ENCODE data around the gene RAB13.

RAB13 gene

DNA sequence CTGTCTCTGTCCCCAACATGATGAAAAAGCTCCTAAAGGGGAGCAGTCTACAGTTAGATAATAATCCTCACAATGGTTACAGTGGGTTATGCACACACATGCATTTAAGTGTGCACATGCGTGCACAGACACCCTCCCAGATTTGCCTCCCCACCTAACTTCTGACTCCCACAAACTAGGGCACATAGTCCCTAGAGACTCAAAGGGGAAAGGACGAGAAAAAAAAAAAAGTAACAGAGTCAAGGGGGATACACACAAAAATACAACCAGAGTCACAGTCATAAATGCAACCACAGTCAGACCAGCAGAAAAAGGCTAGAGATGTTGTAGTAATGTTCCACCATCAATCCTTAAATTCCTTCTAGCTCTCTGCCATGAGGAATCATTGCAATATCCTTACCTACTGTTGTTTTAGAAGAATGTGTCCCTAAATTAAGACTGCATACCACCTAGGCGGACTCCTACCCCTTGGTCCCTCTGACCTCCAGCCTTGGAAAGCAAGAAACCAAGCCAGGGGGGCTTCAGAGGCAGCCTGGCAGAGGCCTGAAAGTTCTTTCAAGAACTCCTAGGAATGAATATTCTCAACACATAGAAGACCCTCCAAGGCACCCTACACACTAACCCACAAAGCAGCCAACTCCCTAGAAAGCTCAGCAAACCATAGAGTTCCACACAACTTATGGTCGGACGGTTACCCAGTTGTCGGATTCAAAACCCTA, 29.0 kb downstream of the RAB13 start:
- DNase-seq (ENCODE audit: low read depth, low spot score), result no peak

DNA sequence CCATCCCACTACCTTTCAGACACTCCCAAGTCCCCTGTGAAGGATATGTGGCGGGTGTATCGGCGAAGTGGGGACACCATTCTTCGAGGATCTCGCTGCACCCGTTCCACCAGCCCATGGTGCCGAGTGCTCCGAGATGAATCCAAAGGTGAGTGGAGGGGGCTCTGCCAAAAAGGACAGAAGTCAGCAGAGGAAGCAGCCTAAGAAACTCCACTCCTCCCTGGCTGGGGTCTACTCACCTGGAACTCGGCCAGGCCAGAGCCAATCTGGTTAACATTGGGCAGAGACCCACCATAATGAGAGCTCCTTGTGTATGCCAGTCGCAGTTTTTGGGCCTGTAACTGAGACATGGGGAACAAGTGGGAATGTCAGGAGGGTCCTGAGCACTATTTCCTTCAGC, 31.3 kb downstream of the RAB13 start:
- DNase-seq (ENCODE audit: low read depth, low spot score), result no peak

DNA sequence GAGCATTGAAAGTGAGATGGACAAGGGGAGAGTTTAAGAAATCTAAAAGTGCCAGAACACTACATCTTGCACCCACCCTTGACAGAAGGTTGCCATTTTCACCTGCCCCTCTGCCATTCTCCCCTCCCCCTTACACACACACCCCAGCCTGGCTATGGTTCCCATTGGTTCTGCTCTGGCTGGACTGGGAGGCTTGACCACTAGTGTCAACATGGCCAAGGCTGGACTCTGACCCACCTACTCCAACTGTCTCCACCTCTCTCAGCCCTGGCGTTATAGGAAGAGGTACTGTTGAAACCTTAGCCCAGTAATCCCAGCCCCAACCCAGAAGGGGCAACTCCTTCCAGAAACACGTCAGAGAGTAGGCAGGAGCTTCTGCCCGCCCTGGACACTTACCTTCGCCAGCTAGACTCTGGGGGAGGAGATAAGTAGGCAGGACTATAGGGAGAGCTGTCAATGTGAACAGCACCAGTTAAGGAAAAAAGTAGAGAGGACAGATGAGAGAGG, 32.2 kb downstream of the RAB13 start:
- DNase-seq (ENCODE audit: low read depth, low spot score), result no peak

DNA sequence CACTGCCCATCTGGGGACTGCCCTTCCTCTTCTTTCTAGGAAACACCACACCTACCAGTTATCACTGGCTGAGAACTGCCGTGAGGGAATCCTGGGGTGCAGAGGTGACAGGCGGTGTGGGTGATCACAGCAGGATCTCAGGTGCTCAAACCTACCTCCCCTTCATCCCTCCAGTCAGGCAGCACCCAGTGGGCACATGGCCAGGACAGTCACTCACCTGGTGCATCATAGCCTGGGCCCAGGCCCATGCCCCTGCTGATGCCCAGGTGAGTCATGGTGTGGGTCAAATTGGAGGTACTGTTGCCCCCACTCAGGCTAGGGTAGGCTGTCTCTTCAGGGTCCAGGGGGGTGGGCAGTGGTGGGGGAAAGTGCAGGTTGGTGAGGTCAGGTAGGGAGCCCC, 34.3 kb downstream of the RAB13 start:
- DNase-seq (ENCODE audit: low read depth, low spot score), result no peak

DNA sequence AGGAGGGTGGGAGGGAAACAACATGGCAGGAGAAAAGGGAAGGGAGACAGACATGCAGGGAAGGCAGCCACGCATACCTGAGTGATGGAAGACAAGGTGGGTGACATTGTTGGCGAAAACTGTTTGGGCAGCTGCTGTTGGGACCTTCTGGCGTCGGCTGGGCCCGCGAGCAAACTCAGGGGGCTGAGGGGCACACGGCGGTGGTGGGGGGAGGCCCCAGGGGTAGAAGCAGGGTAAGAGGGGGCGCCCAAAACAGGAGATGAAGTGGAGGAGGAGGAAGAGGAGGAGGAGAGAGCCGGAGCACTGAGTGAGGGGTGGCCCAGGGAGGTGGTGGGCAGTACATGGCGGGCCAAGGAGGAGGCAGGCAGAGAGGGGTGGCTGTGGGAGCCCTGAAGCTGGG, 35.0 kb downstream of the RAB13 start:
- DNase-seq (ENCODE audit: low read depth, low spot score), result no peak

DNA sequence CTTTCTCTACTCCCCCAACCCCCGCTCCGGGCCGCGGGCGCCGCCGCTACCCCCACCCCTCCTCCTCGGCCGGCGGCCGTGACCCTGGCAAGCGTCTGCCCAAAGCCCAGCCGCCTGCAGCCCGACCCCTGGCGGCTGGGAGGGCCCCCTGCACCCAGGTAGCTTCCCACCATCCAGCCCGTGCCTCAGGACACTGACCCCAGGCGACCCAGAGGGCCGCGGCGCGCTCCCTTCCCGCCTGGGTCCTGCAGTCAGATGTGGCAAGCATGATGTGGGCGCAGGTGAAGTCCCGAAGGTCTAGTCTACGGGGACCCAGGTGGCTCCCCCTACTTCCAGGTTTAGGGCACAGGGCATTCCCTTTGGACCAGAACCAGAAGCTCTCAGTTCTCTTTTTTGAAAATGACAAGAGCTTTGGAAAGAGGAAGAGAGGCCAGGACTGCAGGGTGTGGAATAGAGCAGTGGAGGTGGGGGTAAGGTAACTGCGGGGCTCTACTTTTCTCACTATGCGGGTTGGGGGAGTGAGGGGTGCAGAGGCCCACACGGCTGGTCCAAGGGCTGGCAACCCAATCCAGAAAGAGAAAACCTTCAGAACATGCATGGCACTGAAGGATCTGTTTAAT, 39.4 kb downstream of the RAB13 start, which contains the start of gene DENND4B:
TSS of gene DENND4B (minus strand) at position 97 of the 620 bp plus-strand sequence. CDS start 2,344 bp downstream, outside the sequence.
- peak; percentile 58 for DNase-seq (ENCODE audit: low read depth, low spot score)

DNA sequence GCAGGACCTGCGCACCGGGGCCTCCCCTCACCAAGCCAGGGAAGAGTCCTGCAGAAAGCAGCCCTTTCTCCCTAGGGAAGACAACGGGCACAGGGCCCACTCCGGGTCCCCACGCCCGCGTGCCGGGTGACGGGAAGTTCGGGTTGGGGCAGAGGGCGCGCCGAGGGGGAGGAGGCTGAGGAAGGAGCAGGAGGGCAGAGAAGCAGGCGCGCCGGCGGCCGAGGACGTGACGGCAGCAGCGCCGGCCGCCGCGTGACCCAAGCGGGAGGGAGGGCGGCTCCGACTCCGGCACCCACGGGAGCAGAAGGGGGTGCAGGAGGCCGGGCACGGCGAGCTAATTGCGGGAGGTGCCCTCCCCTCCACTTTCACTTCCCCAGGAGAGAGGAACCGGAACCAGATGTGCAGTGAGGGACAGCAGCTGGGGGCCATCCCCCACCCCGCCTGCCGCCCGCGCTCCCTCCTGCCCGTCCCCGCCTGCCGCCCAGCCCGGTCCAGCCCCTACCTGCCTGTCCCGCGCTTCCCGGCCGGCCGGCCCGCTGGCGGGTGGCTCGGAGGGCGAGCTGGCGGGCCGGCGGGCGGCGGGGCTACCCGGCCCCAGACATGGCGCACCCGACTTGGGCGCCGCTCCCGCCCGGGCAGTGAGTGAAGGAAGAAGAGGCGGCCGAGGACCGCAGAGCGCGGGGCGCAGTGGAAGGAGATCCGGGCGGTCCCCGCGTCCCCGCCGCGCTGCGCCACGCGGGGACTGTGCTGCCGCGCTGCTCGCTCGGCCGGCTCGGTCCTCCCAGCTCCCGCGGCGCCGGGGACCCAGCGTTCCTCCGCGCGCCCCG, 40.1 kb downstream of the RAB13 start:
- peak; percentile 45 for DNase-seq (ENCODE audit: low read depth, low spot score)

DNA sequence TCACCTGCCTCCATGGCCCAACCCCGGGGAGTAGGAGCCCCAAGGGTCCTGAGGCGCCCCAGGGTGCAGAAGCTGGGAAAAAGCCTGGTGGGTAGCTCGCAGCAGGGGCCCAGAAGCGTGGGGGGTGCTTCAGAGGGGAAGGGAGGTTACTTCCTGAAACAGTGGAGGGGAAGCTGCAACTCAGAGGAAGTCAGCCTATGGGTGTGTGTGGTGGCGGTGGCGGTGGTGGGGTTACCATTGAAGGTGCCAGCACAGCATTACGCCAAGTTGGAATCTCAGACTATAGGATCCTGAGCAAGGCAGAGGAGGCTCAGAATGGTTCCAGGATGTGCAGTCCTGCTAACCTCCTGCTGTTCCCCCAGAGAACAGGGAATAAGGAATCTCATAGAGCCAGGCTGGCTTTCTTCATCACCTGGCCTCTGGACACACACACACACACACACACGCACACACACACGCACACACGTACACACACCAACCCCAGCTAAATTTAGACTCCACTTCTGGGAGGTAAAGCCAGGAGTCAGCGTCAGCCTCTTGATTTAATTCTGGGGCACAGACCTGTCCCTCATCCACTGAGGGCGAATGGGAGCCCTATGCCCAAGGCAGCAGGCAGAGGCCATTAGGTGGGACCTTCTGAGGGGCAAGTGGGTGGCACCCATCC, 40.9 kb downstream of the RAB13 start:
- DNase-seq (ENCODE audit: low read depth, low spot score), result peak; percentile 51

DNA sequence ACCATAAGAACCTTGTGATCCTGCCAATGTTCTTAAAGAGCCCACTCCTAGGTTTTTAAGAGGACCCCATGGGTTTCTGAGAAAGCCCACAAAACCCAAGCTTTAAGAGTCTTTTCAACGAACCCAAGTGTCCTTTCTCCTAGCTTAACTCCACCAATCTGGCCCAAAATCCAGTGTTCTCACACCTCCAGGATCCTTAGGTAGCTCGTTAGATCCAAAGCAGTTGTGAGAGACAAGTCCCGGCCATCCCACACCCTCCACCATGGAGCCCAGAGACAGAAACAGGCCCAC, 41.4 kb downstream of the RAB13 start:
- no peak for DNase-seq (ENCODE audit: low read depth, low spot score)

DNA sequence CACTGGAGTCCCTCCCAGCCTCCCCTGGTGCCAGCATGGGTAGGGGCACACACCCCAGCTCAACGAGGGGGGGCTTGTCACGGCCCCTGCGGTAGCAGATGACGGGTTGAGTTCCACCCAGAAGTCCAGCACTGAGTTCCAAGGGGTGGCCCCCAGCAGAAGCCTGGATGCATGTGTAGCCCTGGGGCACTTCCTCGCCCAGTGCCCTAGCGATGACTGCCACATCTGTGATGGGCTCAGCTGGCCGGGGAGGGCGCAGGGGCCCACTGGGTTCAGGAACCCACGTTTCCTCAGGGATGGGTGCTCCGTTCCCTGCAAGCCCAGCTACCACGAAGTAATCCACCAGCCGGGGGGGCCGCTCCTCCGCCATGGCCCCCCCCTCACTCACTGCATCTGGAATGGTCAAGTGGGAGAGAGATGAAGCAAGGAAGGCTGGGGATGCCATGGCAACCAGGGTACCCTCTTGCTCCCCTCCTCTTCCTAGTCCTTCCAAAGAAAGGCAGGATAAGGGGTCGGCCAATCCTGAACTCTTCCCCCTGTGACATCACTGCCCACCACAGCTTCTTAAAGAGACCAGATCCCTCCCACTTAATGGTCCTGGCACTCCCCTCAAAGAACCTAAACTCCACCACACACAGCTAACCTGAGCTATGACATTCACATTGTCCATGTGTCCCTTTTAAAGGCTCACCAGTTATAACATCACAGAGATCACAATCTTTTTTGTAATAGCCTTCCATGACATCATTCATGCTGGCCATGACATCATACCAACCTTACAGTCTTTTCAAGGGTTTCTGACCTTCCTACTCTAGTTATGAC, 41.9 kb downstream of the RAB13 start:
- no peak for DNase-seq (ENCODE audit: low read depth, low spot score)

DNA sequence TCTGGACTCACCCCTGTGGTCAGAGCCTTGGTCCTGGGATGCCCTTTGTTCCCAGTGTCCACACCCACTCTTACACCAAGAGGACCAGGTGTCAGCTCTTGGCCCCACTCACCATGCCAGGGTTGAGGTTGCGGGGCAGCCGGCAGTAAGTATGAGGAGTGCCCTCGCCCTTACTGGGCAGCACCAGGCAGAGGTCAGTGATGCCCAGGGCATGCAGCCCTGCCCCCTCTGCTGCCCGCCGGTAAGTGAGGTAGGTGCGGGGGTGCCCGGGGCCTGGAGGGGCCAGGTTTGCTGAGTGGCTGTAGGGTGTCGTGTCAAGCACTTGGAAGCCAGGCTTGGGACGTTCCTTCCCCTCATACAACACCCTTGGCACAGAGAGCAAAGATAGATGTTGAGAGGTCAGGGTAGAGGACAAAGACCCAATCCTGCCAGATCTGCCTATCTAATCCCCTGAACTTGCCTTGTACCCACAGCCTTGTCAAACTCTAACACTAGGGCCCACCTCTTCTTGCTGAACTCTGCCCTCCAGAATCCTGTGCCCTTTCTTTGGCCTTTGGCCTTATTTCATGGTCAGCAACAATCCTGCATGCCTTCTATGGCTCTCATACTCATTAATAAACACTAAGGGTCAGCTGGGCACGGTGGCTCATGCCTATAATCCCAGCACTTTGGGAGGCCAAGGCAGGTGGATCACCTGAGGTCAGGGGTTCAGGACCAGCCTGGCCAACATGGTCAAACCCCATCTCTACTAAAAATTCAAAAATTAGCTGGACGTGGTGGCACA, 43.2 kb downstream of the RAB13 start:
- DNase-seq (ENCODE audit: low read depth, low spot score), result no peak

DNA sequence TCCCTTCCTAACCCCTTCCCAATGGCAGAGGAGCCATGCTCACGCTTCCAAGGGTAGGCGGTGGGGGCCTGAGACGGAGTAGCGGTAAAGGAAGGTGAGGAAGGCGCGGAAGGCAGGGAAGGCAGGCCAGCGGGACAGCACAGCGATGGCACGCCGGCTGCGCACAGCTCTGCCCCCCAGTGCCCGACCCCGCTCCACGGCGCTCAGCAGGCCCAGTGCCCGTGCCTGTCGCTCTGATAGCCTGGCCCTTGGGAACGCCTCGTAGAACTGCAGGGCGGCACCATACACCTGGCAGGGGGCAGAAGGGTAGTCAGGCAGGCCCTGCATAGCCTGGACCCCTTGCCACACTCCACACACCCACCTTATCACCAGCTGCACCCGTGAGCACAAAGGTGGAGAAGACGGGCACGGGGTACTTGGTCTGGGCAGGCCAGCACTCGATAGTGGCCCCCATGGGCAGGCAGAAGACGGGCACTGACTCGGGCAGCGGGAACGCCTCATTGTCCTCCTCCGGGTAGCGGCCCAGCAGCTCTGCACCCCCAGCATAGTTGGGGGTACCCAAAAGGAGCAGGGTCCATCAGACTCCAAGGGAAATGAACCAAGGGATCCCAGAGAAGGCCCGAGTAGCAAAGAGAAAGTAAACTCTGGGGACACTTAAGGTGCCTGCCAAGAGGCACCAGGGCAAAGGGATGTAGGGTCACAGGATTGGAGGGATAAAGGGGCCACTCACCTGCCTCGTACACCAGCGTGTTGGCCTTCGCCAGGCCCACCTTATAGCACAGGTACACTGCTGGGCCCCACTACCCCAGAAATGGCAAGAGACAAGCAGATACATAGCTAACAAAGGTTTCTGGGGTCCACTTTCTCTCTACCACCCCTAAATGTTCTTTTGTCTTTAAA, 44.1 kb downstream of the RAB13 start:
- no peak for DNase-seq (ENCODE audit: low read depth, low spot score)

DNA sequence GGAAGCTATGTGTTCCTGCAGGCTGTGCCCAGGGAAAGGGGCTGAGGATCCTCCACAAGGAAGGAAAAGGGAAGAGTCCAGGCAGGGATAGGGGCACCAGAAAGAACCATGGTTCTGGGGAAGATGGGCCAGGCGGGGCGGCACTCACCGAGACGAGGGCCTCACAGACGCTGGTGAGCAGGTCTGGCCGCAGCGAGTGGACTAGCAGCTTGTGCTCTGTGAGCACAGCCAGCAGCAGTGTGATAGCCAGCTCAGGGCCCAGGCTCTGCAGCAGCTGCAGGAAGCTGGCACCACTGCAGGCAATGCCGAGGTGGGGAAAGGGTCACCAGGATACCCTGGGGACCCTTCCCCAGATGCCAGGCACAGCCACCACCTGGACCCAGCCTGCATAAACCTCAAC, 45.4 kb downstream of the RAB13 start:
- no peak for DNase-seq (ENCODE audit: low read depth, low spot score)

DNA sequence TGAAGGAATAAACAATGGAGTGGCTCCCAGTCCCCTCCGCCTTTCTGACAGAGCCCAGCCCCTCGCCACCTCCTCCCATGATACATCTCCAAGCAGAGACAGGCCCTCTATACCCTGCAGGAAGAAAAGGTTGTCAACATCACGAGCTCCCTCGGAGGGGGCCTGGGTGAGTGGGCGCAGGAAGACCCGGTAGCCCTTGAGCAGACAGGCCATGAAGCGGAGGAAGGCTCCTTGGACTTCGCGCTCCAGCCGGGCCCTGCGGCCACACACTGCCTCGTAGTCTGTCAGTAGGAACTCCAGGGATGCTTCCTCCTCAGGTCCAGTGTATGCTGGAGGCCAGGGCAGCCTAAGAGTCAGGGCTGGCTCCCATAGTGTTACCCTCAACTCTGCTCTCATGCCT, 46.7 kb downstream of the RAB13 start:
- DNase-seq (ENCODE audit: low read depth, low spot score), result no peak

DNA sequence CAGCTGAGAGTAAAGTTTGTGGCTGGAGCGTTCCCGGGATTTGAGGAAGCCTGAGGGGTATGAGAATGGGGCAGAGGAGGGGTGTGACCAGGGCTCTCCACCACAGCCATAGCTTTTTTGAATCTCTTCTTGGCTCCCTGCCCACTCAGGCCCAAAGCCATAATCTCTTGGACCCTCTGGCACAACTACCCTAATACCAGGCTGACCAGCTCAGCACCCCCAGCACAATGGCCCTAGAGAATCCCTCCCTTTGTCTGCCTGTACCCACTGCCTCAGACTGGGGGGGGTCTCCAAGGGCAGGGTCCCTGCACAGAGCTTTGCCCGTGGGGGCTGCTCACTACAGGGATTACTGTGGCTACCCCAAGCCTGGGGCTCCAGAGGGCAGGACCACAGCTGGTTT, 47.1 kb downstream of the RAB13 start:
- no peak for DNase-seq (ENCODE audit: low read depth, low spot score)

DNA sequence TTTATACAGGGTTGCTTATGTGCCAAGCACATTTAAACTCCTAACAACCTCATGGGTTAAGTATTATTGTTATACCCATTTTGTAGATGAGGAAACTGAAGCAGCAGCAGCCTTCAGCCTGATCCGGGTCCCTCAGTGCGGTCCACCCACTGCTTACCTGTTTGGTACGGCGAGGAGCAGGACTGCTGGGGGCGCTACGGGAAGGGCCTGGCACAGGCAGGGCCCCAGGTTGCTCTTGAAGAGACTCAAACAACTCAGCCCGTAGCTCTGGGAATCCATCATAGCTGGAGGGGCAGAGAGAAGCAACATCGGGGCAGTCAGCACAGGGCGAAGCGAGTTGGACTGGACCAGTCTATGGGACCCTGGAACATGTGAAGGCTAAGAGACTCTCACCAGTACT, 48.8 kb downstream of the RAB13 start:
- no peak for DNase-seq (ENCODE audit: low read depth, low spot score)

DNA sequence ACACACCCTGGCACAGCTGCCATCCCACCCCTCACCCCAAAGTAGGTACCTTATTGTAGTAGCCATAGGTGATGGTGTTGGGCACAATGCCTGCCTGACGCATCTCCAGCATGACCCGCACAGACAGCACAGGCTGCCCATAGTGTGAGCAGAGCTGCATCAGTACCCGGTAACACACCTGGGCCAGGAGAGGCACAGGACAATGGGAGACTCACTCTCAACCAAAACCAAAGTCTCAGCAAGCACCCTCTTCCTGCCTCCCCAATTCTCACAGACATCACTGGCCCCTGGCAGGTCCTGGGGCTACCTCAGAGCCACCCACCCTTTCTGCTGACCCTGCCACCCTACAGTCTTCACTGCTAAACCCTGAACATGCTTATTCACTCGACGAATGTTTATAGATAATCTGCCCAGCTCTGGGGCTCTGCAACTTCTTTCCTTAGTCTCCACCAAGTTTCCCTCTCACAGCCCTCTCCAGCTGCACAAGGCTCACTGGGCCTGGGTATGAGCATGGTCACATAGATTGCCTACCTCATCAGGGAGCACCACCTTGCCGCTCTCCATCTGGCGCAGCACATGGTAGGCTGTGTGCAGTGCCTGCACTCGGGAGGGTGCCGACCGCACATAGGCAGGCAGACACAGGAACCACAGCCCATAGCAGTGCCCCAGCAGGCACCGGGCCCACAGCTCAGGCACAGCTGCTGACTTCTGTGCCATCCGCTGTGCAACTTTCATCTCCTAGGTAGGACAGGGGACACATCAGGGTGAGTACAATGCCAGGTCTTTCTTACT, 49.9 kb downstream of the RAB13 start:
- DNase-seq (ENCODE audit: low read depth, low spot score), result no peak

DNA sequence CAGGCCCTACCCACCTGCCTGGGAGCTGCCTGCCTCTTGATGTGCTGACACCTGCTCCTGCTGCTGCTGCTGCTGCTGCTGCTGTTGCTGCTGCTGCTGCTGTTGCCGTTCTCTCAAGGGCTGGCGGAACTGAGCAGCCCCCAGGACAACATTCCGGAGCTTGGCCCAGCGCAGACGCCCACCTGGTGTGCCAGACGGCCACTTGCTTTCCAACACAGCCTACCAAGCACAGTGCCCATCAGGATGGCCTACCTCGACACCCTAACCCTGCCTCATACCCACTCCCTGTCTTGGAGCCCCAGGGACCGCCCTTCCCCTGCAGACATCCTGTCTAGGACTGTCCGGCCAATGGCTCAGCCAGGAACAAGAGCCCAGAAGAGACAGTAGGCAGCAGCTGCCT, 51.4 kb downstream of the RAB13 start:
- no peak for DNase-seq (ENCODE audit: low read depth, low spot score)

DNA sequence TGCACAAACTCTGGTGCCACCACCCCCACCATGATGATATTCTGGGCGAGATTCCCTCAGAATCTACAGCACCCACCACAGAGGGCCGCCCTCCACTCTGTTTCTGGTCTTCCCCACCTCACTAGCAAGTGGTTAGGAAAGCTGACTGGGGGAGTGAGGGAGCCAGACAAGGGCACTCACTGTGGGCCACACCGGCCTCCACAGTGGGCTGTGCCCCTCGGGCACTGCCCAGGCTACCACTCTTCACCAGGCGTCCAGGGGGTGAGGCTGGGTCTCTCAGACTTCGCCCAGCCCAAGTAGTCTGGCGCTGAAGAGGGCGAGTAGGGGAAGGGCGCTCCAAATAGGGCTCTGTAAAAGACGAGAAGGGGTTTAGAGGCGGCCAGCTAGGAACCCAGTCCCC, 52.2 kb downstream of the RAB13 start:
- DNase-seq (ENCODE audit: low read depth, low spot score), result no peak

Measured in activated CD4-positive, CD25-positive, alpha-beta regulatory T cell treated with anti-CD3 and anti-CD28 coated beads, Interleukin-2, amount 50 U/mL, for 16 hours (primary cell).